ENCODE data around the gene WNT3A. TPM values are rescaled to one million over a fixed set of nuclear protein-coding genes. Genes with fewer than 3 reads are reported as not detected.
"Not testable (repeated sequence)": the region's sequence is repeated elsewhere in the genome, so short reads cannot be mapped to it uniquely, and the experiment has no call there.

The WNT3A gene
- total RNA-seq, 2 donors from 2014 or later = 0.11 to 0.46 TPM

- Histone ChIP-seq H3K4me1 (ENCODE audit: control insufficient read depth, insufficient read depth, low read length) (no peaks in the 10 kb centered on the region), H3K27me3 (ENCODE audit: control insufficient read depth, insufficient read depth, low read length, poor library complexity, severe bottlenecking) (peaks cover 4% of the 10 kb centered on the region), H3K9me3 (ENCODE audit: control insufficient read depth, low read length) (no peaks in the 10 kb centered on the region), H3K4me3 (ENCODE audit: low read length) (no peak overlapping the region), H3K9ac (ENCODE audit: extremely low read depth, low read length, poor library complexity, severe bottlenecking) (no peak overlapping the region), H3K27ac (ENCODE audit: low read depth, low read length) (no peak overlapping the region), H3K36me3 (ENCODE audit: control insufficient read depth, insufficient read depth, low read length) (no peaks in the 10 kb centered on the region)
- no peak for DNase-seq
- no peak overlapping the region for H3K27ac Mint-ChIP-seq
- H3K4me3 Mint-ChIP-seq = no peak overlapping the region
- no peaks in the 10 kb centered on the region for H3K4me1 Mint-ChIP-seq
- no peaks in the 10 kb centered on the region for H3K36me3 Mint-ChIP-seq (ENCODE audit: low read depth)
- H3K9me3 Mint-ChIP-seq = no peaks in the 10 kb centered on the region
- TF ChIP-seq CTCF (conservative IDR thresholded peaks at IDR 0.05) = no peak
- peaks cover 37% of the 10 kb centered on the region for H3K27me3 Mint-ChIP-seq (ENCODE audit: insufficient read depth)
- WGBS, 2 experiments (ENCODE audit: insufficient coverage in 1 of 2, insufficient read length in 1 of 2) = 92 to 97% methylated on average over 12 to 16 of the region's 16 CpGs
These were observed 10.7 kb downstream of the WNT3A start for GRCh38 chr1:228017356-228018124.

GRCh38 chr1:228018125-228018398 lies 11.3 kb downstream of the WNT3A start:
- Mint-ChIP-seq H3K27ac (no peak overlapping the region), H3K4me3 (no peak overlapping the region), H3K9me3 (no peaks in the 10 kb centered on the region), H3K36me3 (ENCODE audit: low read depth) (no peaks in the 10 kb centered on the region), H3K4me1 (no peaks in the 10 kb centered on the region), H3K27me3 (ENCODE audit: insufficient read depth) (peaks cover 35% of the 10 kb centered on the region)
- no peak overlapping the region for H3K27ac ChIP-seq (ENCODE audit: low read depth, low read length)
- peak; percentile 37 for DNase-seq
- no peak overlapping the region for H3K4me3 ChIP-seq (ENCODE audit: low read length)
- no peaks in the 10 kb centered on the region for H3K36me3 ChIP-seq (ENCODE audit: control insufficient read depth, insufficient read depth, low read length)
- H3K4me1 ChIP-seq (ENCODE audit: control insufficient read depth, insufficient read depth, low read length) = no peaks in the 10 kb centered on the region
- WGBS, 2 experiments (ENCODE audit: insufficient coverage in 1 of 2, insufficient read length in 1 of 2) = 91% methylated on average over 5 of the region's 5 CpGs; no CpG with 5 or more reads in 1 of the 2 experiments
- TF ChIP-seq CTCF (conservative IDR thresholded peaks at IDR 0.05) = no peak
- no peaks in the 10 kb centered on the region for H3K27me3 ChIP-seq (ENCODE audit: control insufficient read depth, insufficient read depth, low read length, poor library complexity, severe bottlenecking)
- no peaks in the 10 kb centered on the region for H3K9me3 ChIP-seq (ENCODE audit: control insufficient read depth, low read length)
- no peak overlapping the region for H3K9ac ChIP-seq (ENCODE audit: extremely low read depth, low read length, poor library complexity, severe bottlenecking)

- no peak overlapping the region for H3K4me3 Mint-ChIP-seq
- H3K27me3 Mint-ChIP-seq (ENCODE audit: insufficient read depth) = peaks cover 35% of the 10 kb centered on the region
- no peak overlapping the region for H3K27ac ChIP-seq (ENCODE audit: low read depth, low read length)
- H3K27ac Mint-ChIP-seq = no peak overlapping the region
- H3K36me3 ChIP-seq (ENCODE audit: control insufficient read depth, insufficient read depth, low read length) = no peaks in the 10 kb centered on the region
- no peak for TF ChIP-seq CTCF (conservative IDR thresholded peaks at IDR 0.05)
- no peaks in the 10 kb centered on the region for H3K27me3 ChIP-seq (ENCODE audit: control insufficient read depth, insufficient read depth, low read length, poor library complexity, severe bottlenecking)
- no peak for DNase-seq
- H3K4me1 Mint-ChIP-seq = no peaks in the 10 kb centered on the region
- H3K4me3 ChIP-seq (ENCODE audit: low read length) = no peak overlapping the region
- no peaks in the 10 kb centered on the region for H3K36me3 Mint-ChIP-seq (ENCODE audit: low read depth)
- no peak overlapping the region for H3K9ac ChIP-seq (ENCODE audit: extremely low read depth, low read length, poor library complexity, severe bottlenecking)
- no peaks in the 10 kb centered on the region for H3K9me3 Mint-ChIP-seq
- H3K9me3 ChIP-seq (ENCODE audit: control insufficient read depth, low read length) = no peaks in the 10 kb centered on the region
- 78 to 84% methylated on average over 8 to 9 of the region's 9 CpGs for WGBS, 2 experiments (ENCODE audit: insufficient coverage in 1 of 2, insufficient read length in 1 of 2)
- H3K4me1 ChIP-seq (ENCODE audit: control insufficient read depth, insufficient read depth, low read length) = no peaks in the 10 kb centered on the region
These were observed 12.3 kb downstream of the WNT3A start for GRCh38 chr1:228018961-228019721.

GRCh38 chr1:228019722-228020083 lies 12.9 kb downstream of the WNT3A start:
- not testable (repeated sequence) for H3K9ac ChIP-seq (ENCODE audit: extremely low read depth, low read length, poor library complexity, severe bottlenecking); H3K36me3 Mint-ChIP-seq (ENCODE audit: low read depth); H3K36me3 ChIP-seq (ENCODE audit: control insufficient read depth, insufficient read depth, low read length); H3K27me3 ChIP-seq (ENCODE audit: control insufficient read depth, insufficient read depth, low read length, poor library complexity, severe bottlenecking); H3K9me3 ChIP-seq (ENCODE audit: control insufficient read depth, low read length); DNase-seq; H3K27ac Mint-ChIP-seq; H3K4me1 ChIP-seq (ENCODE audit: control insufficient read depth, insufficient read depth, low read length); H3K4me3 ChIP-seq (ENCODE audit: low read length); H3K9me3 Mint-ChIP-seq; H3K4me1 Mint-ChIP-seq; H3K27ac ChIP-seq (ENCODE audit: low read depth, low read length); H3K4me3 Mint-ChIP-seq
- peaks cover 36% of the 10 kb centered on the region for H3K27me3 Mint-ChIP-seq (ENCODE audit: insufficient read depth)
- 88 to 90% methylated on average over 3 to 5 of the region's 5 CpGs for WGBS, 2 experiments (ENCODE audit: insufficient coverage in 1 of 2, insufficient read length in 1 of 2)
